Breast epithelium (tissue), 4 donors: Measurements from ENCODE around the gene FRMD5. TPM values are rescaled to one million over a fixed set of nuclear protein-coding genes. Genes with fewer than 3 reads are reported as not detected.
"Not testable (repeated sequence)": the region's sequence is repeated elsewhere in the genome, so short reads cannot be mapped to it uniquely, and the experiment has no call there.

Experiments used
- DNase-seq, 2 donors: peaks; one replicate each; pipeline ENCODE4 v3.0.0-alpha.2; 2019; ENCODE audit warnings: low spot score in 2 of 2
- H3K27ac ChIP-seq, 2 donors: fragments of 200-600 bp; sonication (generic) in 1 of 2; one replicate each; pipeline ENCODE4 v1.5.1; 2016 to 2019; ENCODE audit warnings: mild to moderate bottlenecking in 1 of 2
- H3K27me3 ChIP-seq, 2 donors: fragments of 200-600 bp; sonication (generic) in 1 of 2; one replicate each; pipeline versions ENCODE4 v1.5.1 to v1.6.0; 2017 to 2019; ENCODE audit warnings: control low read depth in 1 of 2, mild to moderate bottlenecking in 1 of 2
- H3K36me3 ChIP-seq: fragments of 200-600 bp; one replicate; pipeline ENCODE4 v1.5.1; 2019
- H3K4me1 ChIP-seq, 2 donors: fragments of 200-600 bp; sonication (generic); one replicate each; pipeline ENCODE4 v1.5.1; 2016 to 2019; ENCODE audit warnings: control low read depth in 1 of 2
- H3K4me3 ChIP-seq, 3 donors: fragments of 200-600 bp; sonication (generic); 1 replicate in 2 of 3; 2 replicates in 1 of 3; pipeline ENCODE4 v1.5.1; 2016 to 2019; ENCODE audit warnings: mild to moderate bottlenecking in 3 of 3, moderate library complexity in 2 of 3
- H3K9me3 ChIP-seq, 2 donors: fragments of 200-600 bp; sonication (generic) in 1 of 2; one replicate each; pipeline ENCODE4 v1.5.1; 2016 to 2019; ENCODE audit warnings: control low read depth in 1 of 2
- CTCF ChIP-seq, 3 donors: fragments of 450-650 bp; IDR thresholded peaks; one replicate each; pipeline ENCODE4 v1.5.1; 2016 to 2017; ENCODE audit warnings: antibody characterized with exemption in 3 of 3, mild to moderate bottlenecking in 3 of 3, moderate library complexity in 3 of 3
- POLR2A ChIP-seq: fragments of 450-650 bp; IDR thresholded peaks from one replicate; pipeline ENCODE4 v1.6.1; 2016; ENCODE audit warnings: antibody characterized with exemption, mild to moderate bottlenecking, moderate library complexity
- POLR2AphosphoS5 ChIP-seq, 3 donors: sonication (generic); formaldehyde crosslinking; IDR thresholded peaks; one replicate each; pipeline ENCODE4 v1.6.1; 2017; ENCODE audit warnings: antibody characterized with exemption in 3 of 3
- intact Hi-C: fragments of 100-400 bp; cut with DNase I; formaldehyde crosslinking; loops from one replicate; pipeline ENCODE4 v1.15.1; 2023; ENCODE audit warnings: low total_unique reads
- total RNA-seq, 3 donors: library from RNA; depleted of rRNA; stranded (reverse); fragments of >200 nt; gene quantifications; one replicate each; pipeline ENCODE4 v1.1.0, GENCODE V29; 2016

FRMD5 gene
- 1 to 10 TPM in 1 of 3 donors, under 1 TPM in 1, not detected in 1; 0.66 to 1.6 TPM for total RNA-seq

GRCh38 chr15:44195151-44195740 is at the start of gene FRMD5:
FRMD5 (minus strand) TSS chr15:44195271.
- TF ChIP-seq POLR2A (no peak), CTCF (IDR thresholded peaks at IDR 0.05) (peak in 1 of 3 donors; percentile 37)
- no peaks in the 10 kb centered on the region for H3K9me3 ChIP-seq
- intact Hi-C loops = no loop called here
- peak; percentile 82 to 87 for DNase-seq
- no peaks in the 10 kb centered on the region for H3K4me1 ChIP-seq
- H3K27me3 ChIP-seq = peaks cover 0 to 16% of the 10 kb centered on the region in 2 donors
- peak within 1 kb of the TSS; percentile 10 to 57 for H3K27ac ChIP-seq
- no peaks in the 10 kb centered on the region for H3K36me3 ChIP-seq
- H3K4me3 ChIP-seq = peak within 1 kb of the TSS; percentile 49 to 85 (median 68)

GRCh38 chr15:44243829-44244228 is 48.8 kb upstream of the FRMD5 start:
- Histone ChIP-seq H3K27me3 (no peaks in the 10 kb centered on the region), H3K36me3 (no peaks in the 10 kb centered on the region), H3K27ac (no peak overlapping the region), H3K9me3 (no peaks in the 10 kb centered on the region), H3K4me3 (no peak overlapping the region), H3K4me1 (no peaks in the 10 kb centered on the region)
- intact Hi-C loops = no loop called here
- no peak for DNase-seq
- TF ChIP-seq POLR2AphosphoS5 (IDR thresholded peaks at IDR 0.05) (no peak), CTCF (IDR thresholded peaks at IDR 0.05) (no peak), POLR2A (no peak)

GRCh38 chr15:44243141-44243540 is 48.1 kb upstream of the FRMD5 start:
- Histone ChIP-seq H3K36me3 (no peaks in the 10 kb centered on the region), H3K27me3 (no peaks in the 10 kb centered on the region), H3K4me3 (no peak overlapping the region), H3K27ac (no peak overlapping the region), H3K9me3 (no peaks in the 10 kb centered on the region), H3K4me1 (no peaks in the 10 kb centered on the region)
- TF ChIP-seq CTCF (IDR thresholded peaks at IDR 0.05) (no peak), POLR2AphosphoS5 (IDR thresholded peaks at IDR 0.05) (no peak), POLR2A (no peak)
- DNase-seq = no peak
- intact Hi-C loops = no loop called here

- intact Hi-C loops = no loop called here
- DNase-seq = no peak
- H3K4me3 ChIP-seq = no peak overlapping the region
- no peak overlapping the region for H3K27ac ChIP-seq
- TF ChIP-seq POLR2A = no peak
- no peaks in the 10 kb centered on the region for H3K9me3 ChIP-seq
- no peaks in the 10 kb centered on the region for H3K36me3 ChIP-seq
- H3K4me1 ChIP-seq = no peaks in the 10 kb centered on the region
- no peaks in the 10 kb centered on the region for H3K27me3 ChIP-seq
These were observed 36.8 kb upstream of the FRMD5 start for GRCh38 chr15:44231842-44232241.

- intact Hi-C loops, H3K9me3 ChIP-seq, DNase-seq, H3K27me3 ChIP-seq, H3K4me3 ChIP-seq, H3K4me1 ChIP-seq, H3K27ac ChIP-seq, H3K36me3 ChIP-seq: not testable (repeated sequence)
These were observed 34.2 kb upstream of the FRMD5 start for GRCh38 chr15:44229301-44229700.

GRCh38 chr15:44227584-44227983 is 32.5 kb upstream of the FRMD5 start:
- DNase-seq = no peak
- H3K9me3 ChIP-seq = no peaks in the 10 kb centered on the region
- H3K27me3 ChIP-seq = no peaks in the 10 kb centered on the region
- no peaks in the 10 kb centered on the region for H3K4me1 ChIP-seq
- intact Hi-C loops = no loop called here
- H3K36me3 ChIP-seq = no peaks in the 10 kb centered on the region
- H3K4me3 ChIP-seq = no peak overlapping the region
- TF ChIP-seq POLR2A (no peak), CTCF (IDR thresholded peaks at IDR 0.05) (no peak), POLR2AphosphoS5 (IDR thresholded peaks at IDR 0.05) (no peak)
- H3K27ac ChIP-seq = no peak overlapping the region

- H3K36me3 ChIP-seq, H3K27me3 ChIP-seq, intact Hi-C loops, H3K4me1 ChIP-seq, H3K4me3 ChIP-seq, H3K27ac ChIP-seq, DNase-seq, H3K9me3 ChIP-seq: not testable (repeated sequence)
These were observed 31.9 kb upstream of the FRMD5 start for GRCh38 chr15:44227001-44227400.
